Measurements from ENCODE around the gene PIK3R5. TPM values are rescaled to one million over a fixed set of nuclear protein-coding genes. Genes with fewer than 3 reads are reported as not detected.

Gene PIK3R5
- 0.23 and 0.38 TPM in 2 replicates for total RNA-seq

GRCh38 chr17:8965394-8966168 is at the start of gene PIK3R5:
TSS of gene PIK3R5 (minus strand) at chr17:8965707. CDS start at chr17:8911494, 54,213 bp downstream.

GRCh38 chr17:8867361-8867981 is 98.0 kb downstream of the PIK3R5 start, which contains the start of gene PIK3R6:
TSS of gene PIK3R6 (minus strand) at chr17:8867674. CDS start at chr17:8849794, 17,880 bp downstream.

Other genes with a start within 250 kb of the PIK3R5 start
- not detected in 2 replicates for gene CCDC42, start 220.9 kb downstream of the PIK3R5 start, total RNA-seq
- not detected in 2 replicates for gene SPDYE4, start 207.2 kb downstream of the PIK3R5 start, total RNA-seq
- gene MFSD6L, start 166.3 kb downstream of the PIK3R5 start, total RNA-seq = not detected in 2 replicates
- gene PIK3R6, start 98.0 kb downstream of the PIK3R5 start, total RNA-seq = not detected in 2 replicates
- 0.72 and 2.4 TPM in 2 replicates for gene NTN1, start 55.8 kb upstream of the PIK3R5 start, total RNA-seq